SKM-1 (cell line): ENCODE results near the gene SPSB4.

Source experiments
- DNase-seq: peaks from one replicate; lab custom pipeline; 2025; ENCODE audit not compliant: unreplicated experiment; lab: John Stamatoyannopoulos, UW

Gene SPSB4

DNA sequence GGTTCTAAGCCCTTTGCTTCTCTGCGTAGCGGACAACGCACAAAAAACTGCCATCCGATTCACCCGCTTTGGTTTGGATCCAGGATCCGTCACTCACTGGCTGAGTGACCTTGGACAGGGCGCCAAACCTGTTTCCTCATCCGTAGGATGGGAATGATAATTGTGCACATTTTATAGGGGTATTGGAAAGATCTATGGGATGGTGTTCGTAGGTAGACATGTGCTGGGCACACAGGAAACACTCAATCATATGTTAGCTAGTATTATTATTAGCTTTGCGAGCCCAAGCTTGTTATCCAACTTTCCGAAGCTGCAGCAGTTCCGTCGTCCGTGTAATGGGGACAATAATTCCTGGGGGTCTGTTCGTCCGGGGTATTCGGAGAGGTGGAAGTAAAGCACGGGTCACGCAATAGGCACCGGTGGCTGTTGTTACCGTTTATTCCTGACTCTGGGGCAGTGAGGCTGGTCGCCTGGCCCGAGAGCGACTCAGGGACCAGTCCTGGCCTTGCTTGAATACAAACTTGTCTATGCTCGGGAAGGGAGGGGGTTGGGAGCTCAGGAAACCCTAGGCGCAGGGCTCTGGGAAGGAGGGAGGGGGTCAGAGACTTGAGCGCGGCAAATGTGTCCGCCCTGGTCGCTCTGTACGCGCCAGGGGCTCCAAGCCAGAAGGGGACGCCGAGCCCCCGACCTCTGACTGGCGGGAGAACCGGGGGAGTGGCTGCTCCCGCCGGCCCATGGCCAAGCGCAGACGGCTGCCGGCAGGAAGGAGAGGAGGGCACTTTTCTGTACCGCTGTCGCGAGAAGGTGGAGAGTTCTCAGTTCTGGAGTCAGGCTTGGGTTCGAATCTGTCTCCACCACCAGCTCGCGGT lies 1.3 kb downstream of the SPSB4 start:
- DNase-seq = no peak

DNA sequence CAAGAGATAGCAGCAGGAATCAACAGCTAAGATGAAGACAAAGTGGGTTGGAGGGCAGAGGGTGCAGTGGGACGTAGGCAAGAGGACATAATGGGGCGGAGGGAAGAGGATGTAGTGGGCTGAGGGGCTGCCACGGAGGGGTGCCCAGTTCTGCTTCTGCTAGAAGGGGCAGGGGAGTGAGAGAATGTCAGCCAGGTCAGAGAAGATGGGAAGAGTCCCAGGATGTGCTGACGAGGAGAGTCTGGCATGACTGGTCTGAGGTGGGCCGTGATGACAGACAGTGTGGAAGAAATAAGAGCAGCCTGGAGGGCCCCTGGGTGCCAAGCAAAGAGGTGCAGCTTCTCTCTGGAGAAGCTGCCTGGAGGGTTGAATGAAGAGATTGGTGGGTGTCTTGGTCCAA lies 4.0 kb downstream of the SPSB4 start:
- no peak for DNase-seq

- DNase-seq = no peak
These were observed 4.6 kb downstream of the SPSB4 start for GRCh38 chr3:141055536-141056445.

GRCh38 chr3:141056751-141057171 lies 5.6 kb downstream of the SPSB4 start:
- no peak for DNase-seq

DNA sequence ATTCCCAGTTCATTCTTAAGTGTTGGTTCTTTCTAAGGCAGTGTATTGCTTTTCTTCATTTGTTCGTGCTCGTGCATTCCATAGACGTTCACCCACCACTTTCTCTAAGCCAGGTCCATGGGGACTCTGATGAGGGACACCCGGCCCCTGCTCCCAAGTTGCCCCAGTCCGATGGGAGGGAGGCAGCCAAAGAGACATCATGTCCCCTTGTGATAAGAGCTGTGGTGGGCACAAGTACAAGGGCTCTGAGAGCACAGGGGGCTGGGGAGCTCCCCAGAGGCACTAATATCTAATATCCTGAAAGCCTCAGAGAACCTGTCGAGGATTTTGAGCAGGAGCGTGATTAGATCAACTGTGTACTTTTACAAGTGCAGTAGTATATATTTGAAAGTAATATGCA lies 6.3 kb downstream of the SPSB4 start:
- DNase-seq = no peak

GRCh38 chr3:141057946-141058800 lies 7.0 kb downstream of the SPSB4 start:
- DNase-seq = no peak

DNA sequence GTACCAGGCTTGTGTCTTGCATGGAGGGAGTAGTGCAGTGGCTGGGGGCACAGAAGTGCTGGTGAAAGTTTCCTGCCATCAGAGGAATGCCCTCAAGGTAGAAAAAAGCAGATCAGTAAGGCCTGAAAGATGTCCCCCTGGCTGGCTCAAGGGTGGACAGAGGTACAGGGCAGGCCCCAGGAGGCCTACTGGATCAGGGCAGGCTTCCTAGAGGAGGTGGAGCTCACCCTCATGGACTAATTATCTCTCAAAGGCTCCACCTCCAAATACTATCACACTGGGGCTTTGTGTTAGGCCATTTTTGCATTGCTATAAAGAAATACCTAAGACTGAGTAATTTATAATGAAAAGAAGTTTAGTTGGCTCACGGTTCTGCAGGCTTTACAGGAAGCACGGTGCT lies 7.8 kb downstream of the SPSB4 start:
- DNase-seq = no peak

DNA sequence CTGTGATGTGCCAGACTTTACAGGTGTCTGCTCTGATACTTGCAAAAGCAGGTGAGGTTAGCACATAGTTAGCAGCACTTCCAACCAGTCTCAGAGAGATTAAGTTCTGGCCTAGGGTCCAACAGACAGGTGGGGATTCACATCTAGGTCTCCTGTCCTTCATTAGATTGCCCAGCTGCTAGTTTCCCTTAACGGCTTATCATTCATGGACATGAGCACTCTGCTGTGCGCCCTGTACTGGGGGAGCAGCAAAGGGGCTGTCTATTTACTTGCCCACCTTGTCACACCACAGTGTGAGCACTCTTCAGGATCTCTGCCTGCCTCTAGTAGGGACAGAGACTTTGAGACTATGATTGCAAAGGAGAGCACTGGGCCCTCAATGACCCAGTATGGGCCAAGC lies 8.7 kb downstream of the SPSB4 start:
- no peak for DNase-seq

- DNase-seq = no peak
These were observed 9.2 kb downstream of the SPSB4 start for GRCh38 chr3:141060327-141060726.

GRCh38 chr3:141063831-141064230 lies 12.7 kb downstream of the SPSB4 start:
- DNase-seq = no peak

- no peak for DNase-seq
These were observed 13.2 kb downstream of the SPSB4 start for GRCh38 chr3:141064255-141064926.

- no peak for DNase-seq
These were observed 14.1 kb downstream of the SPSB4 start for GRCh38 chr3:141065258-141065657.

DNA sequence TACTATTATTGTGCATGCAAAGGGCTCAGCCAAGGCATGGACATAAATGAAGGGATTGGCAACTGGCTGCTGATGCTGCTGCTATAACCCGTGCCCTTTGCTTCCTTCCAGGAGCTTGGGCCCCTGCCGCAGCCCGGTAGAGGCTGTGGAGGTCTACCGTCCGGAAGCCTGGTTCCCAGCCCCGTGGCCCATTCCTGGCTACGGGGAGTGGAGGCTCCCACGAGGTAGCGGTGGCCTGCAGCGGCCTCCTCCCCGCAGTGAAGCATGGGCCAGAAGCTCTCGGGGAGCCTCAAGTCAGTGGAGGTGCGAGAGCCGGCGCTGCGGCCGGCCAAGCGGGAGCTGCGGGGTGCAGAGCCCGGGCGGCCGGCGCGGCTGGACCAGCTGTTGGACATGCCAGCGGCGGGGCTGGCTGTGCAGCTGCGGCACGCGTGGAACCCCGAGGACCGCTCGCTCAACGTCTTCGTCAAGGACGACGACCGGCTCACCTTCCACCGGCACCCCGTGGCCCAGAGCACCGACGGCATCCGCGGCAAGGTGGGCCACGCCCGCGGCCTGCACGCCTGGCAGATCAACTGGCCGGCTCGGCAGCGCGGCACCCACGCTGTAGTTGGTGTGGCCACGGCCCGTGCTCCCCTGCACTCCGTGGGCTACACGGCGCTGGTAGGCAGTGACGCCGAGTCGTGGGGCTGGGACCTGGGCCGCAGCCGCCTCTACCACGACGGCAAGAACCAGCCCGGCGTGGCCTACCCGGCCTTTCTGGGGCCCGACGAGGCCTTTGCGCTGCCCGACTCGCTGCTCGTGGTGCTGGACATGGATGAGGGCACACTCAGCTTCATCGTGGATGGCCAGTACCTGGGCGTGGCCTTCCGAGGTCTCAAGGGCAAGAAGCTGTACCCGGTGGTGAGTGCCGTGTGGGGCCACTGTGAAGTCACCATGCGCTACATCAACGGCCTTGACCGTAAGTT lies 15.0 kb downstream of the SPSB4 start:
- no peak for DNase-seq

- DNase-seq = no peak
These were observed 16.2 kb downstream of the SPSB4 start for GRCh38 chr3:141067206-141067974.

GRCh38 chr3:141070229-141070628 lies 19.1 kb downstream of the SPSB4 start:
- DNase-seq = no peak

- DNase-seq = no peak
These were observed 19.7 kb downstream of the SPSB4 start for GRCh38 chr3:141070727-141071357.

- DNase-seq = no peak
These were observed 20.6 kb downstream of the SPSB4 start for GRCh38 chr3:141071681-141072260.

- no peak for DNase-seq
These were observed 21.8 kb downstream of the SPSB4 start for GRCh38 chr3:141072950-141073349.
